Measurements from ENCODE around the gene NXNL1. TPM values are rescaled to one million over a fixed set of nuclear protein-coding genes. Genes with fewer than 3 reads are reported as not detected.

The NXNL1 gene
- total RNA-seq, 1 donor, result not detected

GRCh38 chr19:17415121-17415520 is 45.6 kb downstream of the NXNL1 start:
- DNase-seq (ENCODE audit: insufficient read length, low spot score, missing footprints), result no peak
- TF ChIP-seq, protein P1, sequence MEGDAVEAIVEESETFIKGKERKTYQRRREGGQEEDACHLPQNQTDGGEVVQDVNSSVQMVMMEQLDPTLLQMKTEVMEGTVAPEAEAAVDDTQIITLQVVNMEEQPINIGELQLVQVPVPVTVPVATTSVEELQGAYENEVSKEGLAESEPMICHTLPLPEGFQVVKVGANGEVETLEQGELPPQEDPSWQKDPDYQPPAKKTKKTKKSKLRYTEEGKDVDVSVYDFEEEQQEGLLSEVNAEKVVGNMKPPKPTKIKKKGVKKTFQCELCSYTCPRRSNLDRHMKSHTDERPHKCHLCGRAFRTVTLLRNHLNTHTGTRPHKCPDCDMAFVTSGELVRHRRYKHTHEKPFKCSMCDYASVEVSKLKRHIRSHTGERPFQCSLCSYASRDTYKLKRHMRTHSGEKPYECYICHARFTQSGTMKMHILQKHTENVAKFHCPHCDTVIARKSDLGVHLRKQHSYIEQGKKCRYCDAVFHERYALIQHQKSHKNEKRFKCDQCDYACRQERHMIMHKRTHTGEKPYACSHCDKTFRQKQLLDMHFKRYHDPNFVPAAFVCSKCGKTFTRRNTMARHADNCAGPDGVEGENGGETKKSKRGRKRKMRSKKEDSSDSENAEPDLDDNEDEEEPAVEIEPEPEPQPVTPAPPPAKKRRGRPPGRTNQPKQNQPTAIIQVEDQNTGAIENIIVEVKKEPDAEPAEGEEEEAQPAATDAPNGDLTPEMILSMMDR (IDR thresholded peaks at IDR 0.05; ENCODE audit: extremely low read depth, low read depth, low read length), result no peak
- no peaks in the 10 kb centered on the region for H3K79me2 ChIP-seq (ENCODE audit: insufficient read depth, low read length)
- no peaks in the 10 kb centered on the region for H3K36me3 ChIP-seq (ENCODE audit: insufficient read depth, low read length)
- no peak overlapping the region for H3K4me3 ChIP-seq (ENCODE audit: insufficient read depth, low read length)
- no peak overlapping the region for H2AFZ ChIP-seq (ENCODE audit: low read length)
- H4K20me1 ChIP-seq (ENCODE audit: insufficient read depth, low read length), result no peaks in the 10 kb centered on the region
- H3K27me3 ChIP-seq (ENCODE audit: insufficient read depth, low read length), result peaks cover 2% of the 10 kb centered on the region
- H3K4me2 ChIP-seq (ENCODE audit: insufficient read depth, low read length), result no peak overlapping the region
- no peak overlapping the region for H3K27ac ChIP-seq (ENCODE audit: low read depth, low read length)
- peaks cover 8% of the 10 kb centered on the region for H3K4me1 ChIP-seq (ENCODE audit: insufficient read depth, low read length)
- H3K9me3 ChIP-seq (ENCODE audit: low read depth, low read length), result no peaks in the 10 kb centered on the region

DNA sequence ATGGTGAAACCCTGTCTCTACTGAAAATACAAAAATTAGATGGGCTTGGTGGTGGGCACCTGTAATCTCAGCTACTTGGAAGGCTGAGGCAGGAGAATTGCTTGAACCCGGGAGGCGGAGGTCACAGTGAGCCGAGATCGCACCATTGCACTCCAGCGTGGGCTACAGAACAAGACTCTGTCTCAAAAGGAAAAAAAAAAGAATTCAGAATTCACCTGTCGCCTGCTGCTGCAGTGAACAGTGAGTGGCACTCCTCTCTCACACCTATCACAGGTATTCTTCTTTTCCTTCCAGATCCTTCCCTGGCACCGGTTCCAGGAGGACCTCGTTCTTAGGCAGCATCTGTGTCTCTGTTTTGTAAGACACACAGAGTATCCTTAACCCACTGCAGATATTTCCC is 46.6 kb downstream of the NXNL1 start:
- DNase-seq (ENCODE audit: insufficient read length, low spot score, missing footprints), result no peak
- TF ChIP-seq, protein P1 (IDR thresholded peaks at IDR 0.05; ENCODE audit: extremely low read depth, low read depth, low read length), result no peak
- no peaks in the 10 kb centered on the region for H3K9me3 ChIP-seq (ENCODE audit: low read depth, low read length)
- no peaks in the 10 kb centered on the region for H4K20me1 ChIP-seq (ENCODE audit: insufficient read depth, low read length)
- H3K4me2 ChIP-seq (ENCODE audit: insufficient read depth, low read length), result no peak overlapping the region
- peaks cover 2% of the 10 kb centered on the region for H3K27me3 ChIP-seq (ENCODE audit: insufficient read depth, low read length)
- no peaks in the 10 kb centered on the region for H3K79me2 ChIP-seq (ENCODE audit: insufficient read depth, low read length)
- H3K27ac ChIP-seq (ENCODE audit: low read depth, low read length), result no peak overlapping the region
- peaks cover 4% of the 10 kb centered on the region for H3K4me1 ChIP-seq (ENCODE audit: insufficient read depth, low read length)
- H3K36me3 ChIP-seq (ENCODE audit: insufficient read depth, low read length), result no peaks in the 10 kb centered on the region
- no peak overlapping the region for H2AFZ ChIP-seq (ENCODE audit: low read length)
- no peak overlapping the region for H3K4me3 ChIP-seq (ENCODE audit: insufficient read depth, low read length)

GRCh38 chr19:17411801-17412200 is 48.9 kb downstream of the NXNL1 start:
- no peaks in the 10 kb centered on the region for H3K79me2 ChIP-seq (ENCODE audit: insufficient read depth, low read length)
- peaks cover 2% of the 10 kb centered on the region for H3K4me1 ChIP-seq (ENCODE audit: insufficient read depth, low read length)
- no peaks in the 10 kb centered on the region for H3K9me3 ChIP-seq (ENCODE audit: low read depth, low read length)
- H3K27ac ChIP-seq (ENCODE audit: low read depth, low read length), result no peak overlapping the region
- H2AFZ ChIP-seq (ENCODE audit: low read length), result no peak overlapping the region
- H3K27me3 ChIP-seq (ENCODE audit: insufficient read depth, low read length), result peaks cover 2% of the 10 kb centered on the region
- H4K20me1 ChIP-seq (ENCODE audit: insufficient read depth, low read length), result no peaks in the 10 kb centered on the region
- TF ChIP-seq, protein P1 (IDR thresholded peaks at IDR 0.05; ENCODE audit: extremely low read depth, low read depth, low read length), result no peak
- H3K4me3 ChIP-seq (ENCODE audit: insufficient read depth, low read length), result no peak overlapping the region
- H3K4me2 ChIP-seq (ENCODE audit: insufficient read depth, low read length), result no peak overlapping the region
- DNase-seq (ENCODE audit: insufficient read length, low spot score, missing footprints), result peak; percentile 10
- H3K36me3 ChIP-seq (ENCODE audit: insufficient read depth, low read length), result no peaks in the 10 kb centered on the region

DNA sequence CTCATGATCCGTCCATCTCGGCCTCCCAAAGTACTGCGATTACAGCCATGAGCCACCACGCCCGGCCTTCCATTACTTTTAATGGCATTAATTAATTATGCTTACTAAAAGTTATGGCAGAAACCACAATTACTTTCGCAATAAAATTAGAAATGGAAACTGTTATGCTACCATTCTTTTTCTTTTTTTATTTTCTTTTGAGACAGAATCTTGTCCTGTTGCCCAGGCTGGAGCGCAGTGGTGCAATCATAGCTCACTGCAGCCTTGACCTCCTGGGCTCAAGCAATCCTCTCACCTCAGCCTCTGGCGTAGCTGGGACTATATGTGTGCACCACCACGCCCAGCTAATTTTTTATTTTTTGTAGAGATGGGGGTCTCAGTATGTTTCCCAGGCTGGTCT is 50.7 kb downstream of the NXNL1 start:
- H3K27me3 ChIP-seq (ENCODE audit: insufficient read depth, low read length), result peaks cover 2% of the 10 kb centered on the region
- H3K9me3 ChIP-seq (ENCODE audit: low read depth, low read length), result no peaks in the 10 kb centered on the region
- DNase-seq (ENCODE audit: insufficient read length, low spot score, missing footprints), result no peak
- no peaks in the 10 kb centered on the region for H3K79me2 ChIP-seq (ENCODE audit: insufficient read depth, low read length)
- TF ChIP-seq, protein P1 (IDR thresholded peaks at IDR 0.05; ENCODE audit: extremely low read depth, low read depth, low read length), result no peak
- H2AFZ ChIP-seq (ENCODE audit: low read length), result no peak overlapping the region
- H4K20me1 ChIP-seq (ENCODE audit: insufficient read depth, low read length), result no peaks in the 10 kb centered on the region
- peaks cover 15% of the 10 kb centered on the region for H3K4me1 ChIP-seq (ENCODE audit: insufficient read depth, low read length)
- H3K27ac ChIP-seq (ENCODE audit: low read depth, low read length), result no peak overlapping the region
- no peak overlapping the region for H3K4me3 ChIP-seq (ENCODE audit: insufficient read depth, low read length)
- H3K36me3 ChIP-seq (ENCODE audit: insufficient read depth, low read length), result no peaks in the 10 kb centered on the region
- H3K4me2 ChIP-seq (ENCODE audit: insufficient read depth, low read length), result no peak overlapping the region
